Epithelial cell of prostate (primary cell): ENCODE measurements around the gene WASF2.
A peak's percentile ranks its signal among the peaks of the same experiment; 100 is the strongest.
"Not testable (repeated sequence)": the region's sequence is repeated elsewhere in the genome, so short reads cannot be mapped to it uniquely, and the experiment has no call there.

Experiments used
- DNase-seq: peaks from one replicate; pipeline ENCODE4 v3.0.0-alpha.2; 2011; ENCODE audit warnings: low read depth, low spot score
- H3K27ac ChIP-seq: fragments of 450-650 bp; 2 replicates; pipeline ENCODE4 v1.5.1; 2017; ENCODE audit warnings: mild to moderate bottlenecking

The WASF2 gene

DNA sequence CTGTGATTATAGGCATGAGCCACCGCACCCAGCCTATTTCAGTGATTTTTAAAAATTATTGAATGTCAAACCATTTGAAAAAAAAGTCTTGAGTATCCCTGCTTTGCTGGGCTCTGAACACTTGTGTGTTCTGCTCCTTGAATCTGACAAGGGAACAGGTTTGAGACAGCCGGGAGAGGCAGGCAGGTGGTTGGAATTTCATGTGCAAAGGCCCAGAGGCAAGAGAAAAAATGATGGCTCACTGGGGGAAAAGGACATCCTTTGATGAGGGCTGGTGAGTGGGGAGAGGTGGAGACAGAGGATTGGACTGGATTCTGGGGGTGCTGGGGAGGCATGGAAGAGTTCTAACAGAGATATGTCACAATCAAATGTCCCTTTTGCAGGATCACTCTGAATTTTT is 13.1 kb upstream of the WASF2 start:
- DNase-seq: no peak
- no peak overlapping the region for H3K27ac ChIP-seq

DNA sequence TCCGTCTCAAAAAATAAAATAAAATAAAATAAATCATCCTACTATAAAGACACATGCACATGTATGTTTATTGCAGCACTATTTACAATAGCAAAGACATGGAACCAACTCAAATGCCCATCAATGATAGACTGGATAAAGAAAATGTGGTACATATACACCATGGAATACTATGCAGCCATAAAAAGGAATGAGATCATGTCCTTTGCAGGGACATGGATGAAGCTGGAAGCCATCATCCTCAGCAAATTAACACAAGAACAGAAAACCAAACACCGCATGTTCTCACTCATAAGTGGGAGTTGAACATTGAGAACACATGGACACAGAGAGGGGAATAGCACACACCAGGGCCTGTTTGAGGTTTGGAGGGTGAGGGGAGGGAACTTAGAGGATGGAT is 11.2 kb upstream of the WASF2 start:
- H3K27ac ChIP-seq, DNase-seq: not testable (repeated sequence)

- no peak for DNase-seq
- H3K27ac ChIP-seq: no peak overlapping the region
Observed at GRCh38 chr1:27499142-27499541, 9.2 kb upstream of the WASF2 start.

DNA sequence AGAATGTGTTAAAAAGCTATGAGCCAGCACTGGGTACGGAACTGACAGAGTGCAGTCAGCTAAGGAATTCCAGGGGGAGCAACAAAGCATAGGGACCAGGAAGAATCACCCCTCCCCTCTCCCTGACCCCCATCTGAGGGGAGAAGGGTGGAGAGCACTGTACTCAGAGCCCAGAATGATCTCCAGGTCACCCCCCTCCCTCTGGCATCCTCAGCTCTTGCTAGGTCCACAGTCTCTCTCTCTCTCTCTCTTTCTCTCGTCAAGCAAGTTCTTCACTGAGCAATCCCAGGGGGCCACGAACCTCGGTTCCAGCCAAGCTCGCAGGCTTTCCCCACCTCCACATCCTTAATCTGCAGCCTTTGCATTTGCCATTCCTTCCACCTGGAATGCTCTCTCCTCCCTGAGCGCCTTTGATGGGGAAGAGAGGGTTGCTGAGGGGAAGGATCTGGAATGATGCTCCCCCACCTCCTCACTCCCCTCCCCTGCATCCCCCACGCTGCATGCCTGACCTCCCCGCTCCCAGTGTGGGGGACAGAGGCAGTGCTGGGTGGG is 6.7 kb upstream of the WASF2 start:
- no peak for DNase-seq
- no peak overlapping the region for H3K27ac ChIP-seq

- DNase-seq: no peak
Observed at GRCh38 chr1:27492796-27493195, 2.8 kb upstream of the WASF2 start.

GRCh38 chr1:27491748-27492700 is 2.1 kb upstream of the WASF2 start:
- peak overlapping the region; percentile 18 for H3K27ac ChIP-seq
- DNase-seq: no peak

More at GRCh38 chr1:27492796-27493195, 2.8 kb upstream of the WASF2 start:
- no peak overlapping the region for H3K27ac ChIP-seq

GRCh38 chr1:27489501-27489972 is 430 bp downstream of the WASF2 start:
- H3K27ac ChIP-seq: peak overlapping the region; percentile 92

DNA sequence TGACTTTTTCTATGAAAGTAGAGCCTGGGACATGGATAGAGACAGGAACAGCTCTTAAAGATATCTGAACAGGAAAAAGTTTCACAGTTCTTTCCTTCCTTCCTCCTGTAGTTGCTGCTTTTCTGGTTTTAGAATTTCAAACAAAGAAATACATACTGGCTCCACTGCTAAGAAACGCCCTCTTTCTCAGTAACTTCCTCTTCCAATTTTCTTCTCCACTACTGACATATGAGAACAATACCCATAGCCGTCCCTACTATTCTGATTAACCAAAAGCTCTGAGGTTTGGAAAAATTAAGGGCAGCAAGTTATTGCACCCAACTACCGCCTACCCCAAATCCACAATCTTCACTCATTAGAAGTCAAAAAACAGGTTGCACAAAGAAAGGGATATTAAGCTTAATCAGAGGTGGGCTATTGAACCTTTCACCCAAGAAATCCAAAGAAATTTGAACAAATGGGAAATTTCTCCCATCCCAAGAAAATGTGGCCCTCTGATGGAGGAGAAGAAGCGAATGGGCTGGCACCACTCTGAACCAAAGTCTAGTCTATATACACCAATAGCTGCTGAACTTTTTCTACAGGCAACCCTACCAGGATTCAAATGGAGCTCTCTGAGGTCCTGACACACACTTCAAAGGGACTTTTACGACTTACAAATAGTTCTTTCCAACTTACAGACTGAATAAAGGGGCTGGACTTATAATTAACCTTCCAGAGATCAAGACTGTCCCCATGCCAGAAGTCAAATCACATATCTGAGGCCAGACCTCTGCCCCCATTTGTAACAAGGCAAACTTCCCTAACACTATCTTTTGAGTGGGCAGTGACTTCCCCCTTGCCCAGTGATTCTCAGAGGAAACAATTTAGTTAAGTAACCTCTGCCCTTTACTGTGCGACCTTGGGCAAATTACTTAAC is 1.7 kb downstream of the WASF2 start:
- peak overlapping the region; percentile 92 for H3K27ac ChIP-seq
- DNase-seq: no peak

More at GRCh38 chr1:27489501-27489972, 430 bp downstream of the WASF2 start:
- no peak for DNase-seq

DNA sequence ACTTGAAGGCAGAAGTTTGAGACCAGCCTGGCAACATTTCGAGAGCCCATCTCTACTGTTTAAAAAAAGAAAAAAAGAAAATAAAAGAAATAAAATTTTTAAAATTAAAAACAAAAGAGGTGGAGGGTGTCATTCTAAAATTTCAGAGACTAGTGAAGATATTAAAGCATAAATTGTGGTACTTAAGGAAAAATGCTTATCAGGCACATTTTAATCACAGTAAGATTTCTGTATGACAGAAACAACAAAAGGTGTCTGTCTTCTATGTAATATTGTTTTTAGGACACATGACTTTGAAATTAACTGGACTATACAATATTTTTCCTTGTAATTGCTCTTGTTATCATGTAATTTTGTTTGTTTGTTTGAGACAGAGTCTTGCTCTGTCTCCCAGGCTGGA is 4.6 kb downstream of the WASF2 start:
- no peak overlapping the region for H3K27ac ChIP-seq
- no peak for DNase-seq

- no peak for DNase-seq
- H3K27ac ChIP-seq: peak overlapping the region; percentile 51
Observed at GRCh38 chr1:27483659-27484058, 6.3 kb downstream of the WASF2 start.

- peak overlapping the region; percentile 51 for H3K27ac ChIP-seq
- no peak for DNase-seq
Observed at GRCh38 chr1:27481994-27482620, 7.9 kb downstream of the WASF2 start.

GRCh38 chr1:27478098-27478497 is 11.9 kb downstream of the WASF2 start:
- H3K27ac ChIP-seq: no peak overlapping the region

DNA sequence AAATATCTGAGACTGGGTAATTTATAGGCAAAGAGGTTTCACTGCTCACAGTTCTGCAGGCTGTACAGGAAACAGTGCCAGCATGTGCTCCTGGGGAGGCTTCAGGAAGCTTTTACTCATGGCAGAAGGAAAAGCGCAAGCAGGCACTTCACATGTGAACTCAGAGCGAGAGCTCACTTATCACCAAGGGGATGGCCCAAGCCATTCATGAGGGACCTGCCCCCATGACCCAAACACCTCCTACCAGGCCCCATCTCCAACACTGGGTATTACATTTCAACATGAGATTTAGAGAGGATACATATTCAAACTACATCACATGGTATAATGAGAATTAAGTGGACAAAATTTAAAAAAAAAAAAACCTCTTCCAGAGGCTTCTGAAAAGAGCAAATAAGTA is 13.7 kb downstream of the WASF2 start:
- DNase-seq: no peak
- no peak overlapping the region for H3K27ac ChIP-seq

More at GRCh38 chr1:27478098-27478497, 11.9 kb downstream of the WASF2 start:
- DNase-seq: no peak

GRCh38 chr1:27475720-27476119 is 14.2 kb downstream of the WASF2 start:
- H3K27ac ChIP-seq: no peak overlapping the region
- no peak for DNase-seq

DNA sequence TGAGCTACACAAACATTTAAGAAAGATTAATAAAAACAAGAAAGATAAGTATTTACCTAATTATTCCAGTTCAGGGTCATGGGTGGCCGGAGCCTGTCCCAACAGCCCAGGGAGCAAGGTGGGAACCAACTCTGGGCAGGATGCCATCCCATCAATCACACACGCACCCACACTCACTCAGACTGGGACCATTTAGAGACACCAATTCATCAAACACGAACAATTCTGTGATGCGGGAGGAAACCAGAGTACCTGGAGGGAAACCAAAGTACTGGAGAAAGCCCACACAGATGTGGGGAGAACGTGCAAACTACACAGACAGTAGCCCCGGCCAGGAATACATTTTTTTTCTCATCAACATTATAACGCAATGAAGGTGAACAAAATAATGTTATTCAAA is 16.2 kb downstream of the WASF2 start:
- no peak for DNase-seq
- H3K27ac ChIP-seq: no peak overlapping the region

- DNase-seq, H3K27ac ChIP-seq: not testable (repeated sequence)
Observed at GRCh38 chr1:27472098-27472497, 17.9 kb downstream of the WASF2 start.

DNA sequence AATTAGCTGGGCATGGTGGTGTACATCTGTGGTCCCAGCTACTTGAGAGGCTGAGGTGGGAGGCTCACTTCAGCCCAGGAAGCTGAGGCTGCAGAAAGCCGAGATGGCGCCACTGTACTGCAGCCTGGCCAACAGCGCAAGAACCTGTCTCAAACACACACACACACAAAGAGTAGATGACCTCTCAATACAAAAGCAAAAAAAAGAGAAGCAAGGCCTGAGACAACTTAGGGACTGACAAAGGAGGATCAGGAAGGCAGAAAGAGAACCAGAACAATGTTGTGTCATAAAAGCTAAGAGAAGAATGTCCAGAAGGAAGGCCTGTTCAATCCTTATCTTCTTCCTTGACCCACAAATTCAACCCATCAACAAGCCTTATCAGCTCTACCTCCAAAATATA is 18.5 kb downstream of the WASF2 start:
- no peak overlapping the region for H3K27ac ChIP-seq
- no peak for DNase-seq

GRCh38 chr1:27469334-27469733 is 20.6 kb downstream of the WASF2 start:
- no peak overlapping the region for H3K27ac ChIP-seq

GRCh38 chr1:27468378-27468777 is 21.6 kb downstream of the WASF2 start:
- not testable (repeated sequence) for DNase-seq, H3K27ac ChIP-seq

More at GRCh38 chr1:27469334-27469733, 20.6 kb downstream of the WASF2 start:
- DNase-seq: no peak
